ENCODE data around the gene MED12L. TPM values are rescaled to one million over a fixed set of nuclear protein-coding genes. Genes with fewer than 3 reads are reported as not detected.

Gene MED12L
- total RNA-seq, 1 experiment from 2014 or later: 14.9 TPM

GRCh38 chr3:151101270-151101969, 16.0 kb downstream of the MED12L start:
- Histone ChIP-seq H2BK120ac (ENCODE audit: low read depth, low read length, poor library complexity, severe bottlenecking) (no peak overlapping the region), H2BK12ac (ENCODE audit: insufficient read length, low read depth, low read length) (no peak overlapping the region), H2AK5ac (ENCODE audit: insufficient read length, low read length) (no peak overlapping the region), H3K27ac (ENCODE audit: insufficient read length, low read depth, low read length) (no peak overlapping the region), H3K4me1 (ENCODE audit: insufficient read depth, low read length) (peaks cover 6% of the 10 kb centered on the region; the same call in 1 of the 2 replicates), H3K4ac (ENCODE audit: low read depth, low read length) (no peak overlapping the region), H4K91ac (ENCODE audit: insufficient read length, low read depth, low read length) (no peak overlapping the region), H3K56ac (ENCODE audit: insufficient read length, low read depth, low read length) (no peak overlapping the region), H4K5ac (ENCODE audit: insufficient read length, low read depth, low read length) (no peak overlapping the region), H3K14ac (ENCODE audit: insufficient read depth, low read length) (no peak overlapping the region), H2BK5ac (ENCODE audit: insufficient read length, low read length) (no peak overlapping the region), H3T11ph (ENCODE audit: low read length) (no peak overlapping the region), H3K18ac (ENCODE audit: insufficient read length, low read depth, low read length) (no peak overlapping the region), H3K4me2 (ENCODE audit: insufficient read depth, insufficient read length, low read length) (no peak overlapping the region), H2BK15ac (ENCODE audit: low read depth, low read length) (no peak overlapping the region), H3K79me1 (ENCODE audit: insufficient read depth, low read depth, low read length, poor library complexity, severe bottlenecking) (peaks cover 3% of the 10 kb centered on the region), H2BK20ac (ENCODE audit: low read depth, low read length, poor library complexity, severe bottlenecking) (no peak overlapping the region), H2AFZ (ENCODE audit: low read length) (no peak overlapping the region), H3K9ac (ENCODE audit: extremely low read depth, insufficient read length, low read length) (no peak overlapping the region), H3K27me3 (ENCODE audit: insufficient read depth, low read length) (no peaks in the 10 kb centered on the region), H3K79me2 (ENCODE audit: insufficient read depth, low read length) (peaks cover 18% of the 10 kb centered on the region; the same call in 1 of the 2 replicates), H4K20me1 (ENCODE audit: control insufficient read depth, insufficient read depth, insufficient read length) (no peaks in the 10 kb centered on the region), H3K9me3 (ENCODE audit: control insufficient read depth, low read depth, low read length) (no peaks in the 10 kb centered on the region), H3K23ac (ENCODE audit: insufficient read length, low read depth, low read length) (no peak overlapping the region), H3K23me2 (ENCODE audit: insufficient read length, low read depth, low read length, poor library complexity, severe bottlenecking) (no peaks in the 10 kb centered on the region), H4K8ac (replicated peaks; ENCODE audit: insufficient read length, low read depth, low read length) (no peak overlapping the region)
- TF ChIP-seq CTCF (conservative IDR thresholded peaks at IDR 0.05): no peak
- peaks cover 4 to 9% (median 8%) of the 10 kb centered on the region in 3 experiments; a peak in 6 of 7 replicates for H3K36me3 Mint-ChIP-seq (ENCODE audit: insufficient read depth in 1 of 3, low read depth in 3 of 3)
- H3K27ac Mint-ChIP-seq: peak overlapping the region in 2 of 3 experiments; percentile 6 to 19; a peak in 1 of 7 replicates
- peaks cover 0 to 2% of the 10 kb centered on the region in 2 experiments; a peak in 1 of 5 replicates for H3K9me3 Mint-ChIP-seq
- DNase-seq: no peak
- H3K4me3 Mint-ChIP-seq: no peak overlapping the region; a peak in 1 of 5 replicates
- H3K4me1 Mint-ChIP-seq: peaks cover 28 to 32% of the 10 kb centered on the region in 2 experiments
- WGBS (ENCODE audit: extremely low coverage, insufficient read length, low lambda C conversion rate): no CpG with 5 or more reads among the region's 8 CpGs
- no peaks in the 10 kb centered on the region for H3K27me3 Mint-ChIP-seq (ENCODE audit: low read depth)

Measured in H9 (cell line).